Stimulated activated CD4-positive, alpha-beta T cell treated with anti-CD3 and anti-CD28 coated beads, Interleukin-15, amount 100 ng/mL, for 24 hours (primary cell): ENCODE data around the gene CLIC1.

Experiments used
- DNase-seq: peaks from one replicate; pipeline ENCODE4 v3.0.0-alpha.2; 2020

Gene CLIC1

DNA sequence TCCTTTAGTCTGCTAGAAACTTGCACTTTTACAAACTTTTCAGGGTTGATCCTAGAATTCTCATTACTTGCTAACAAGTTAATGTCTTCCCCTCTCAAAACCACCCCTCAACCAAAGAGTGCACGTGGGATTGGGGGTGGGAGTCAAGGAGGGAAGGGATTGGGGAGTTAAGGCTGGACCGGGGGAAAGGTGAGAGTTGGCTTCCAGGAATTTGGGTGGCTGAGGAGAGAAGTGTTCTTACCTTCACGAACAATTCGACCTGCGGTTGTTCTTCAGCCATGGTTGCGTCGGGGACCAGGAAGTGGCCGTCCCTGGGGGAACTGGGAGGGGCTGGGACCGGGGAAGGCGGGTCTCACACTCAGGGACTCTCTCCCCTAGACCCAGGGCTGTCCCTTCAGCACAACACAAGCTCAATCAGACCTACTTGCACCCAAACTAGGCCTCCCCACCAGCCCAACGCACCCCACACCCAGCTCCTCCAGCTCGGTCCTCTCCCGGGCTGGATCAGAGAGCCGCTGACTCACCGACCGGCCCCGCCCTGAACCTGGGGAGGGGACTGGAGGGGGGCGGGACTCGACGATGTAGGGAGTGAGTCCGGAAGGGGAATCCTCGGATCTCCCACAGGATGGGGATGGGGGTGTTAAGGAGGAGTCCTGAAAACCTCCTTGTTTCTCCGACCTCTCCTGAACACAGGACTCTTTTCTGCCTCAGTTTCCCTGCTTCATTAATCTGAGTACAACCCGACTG lies at the start of gene CLIC1:
CLIC1 (minus strand) TSS at position 510 of the 747 bp plus-strand sequence; CDS start at position 280, 230 bp downstream.
- DNase-seq: peak; percentile 91

DNA sequence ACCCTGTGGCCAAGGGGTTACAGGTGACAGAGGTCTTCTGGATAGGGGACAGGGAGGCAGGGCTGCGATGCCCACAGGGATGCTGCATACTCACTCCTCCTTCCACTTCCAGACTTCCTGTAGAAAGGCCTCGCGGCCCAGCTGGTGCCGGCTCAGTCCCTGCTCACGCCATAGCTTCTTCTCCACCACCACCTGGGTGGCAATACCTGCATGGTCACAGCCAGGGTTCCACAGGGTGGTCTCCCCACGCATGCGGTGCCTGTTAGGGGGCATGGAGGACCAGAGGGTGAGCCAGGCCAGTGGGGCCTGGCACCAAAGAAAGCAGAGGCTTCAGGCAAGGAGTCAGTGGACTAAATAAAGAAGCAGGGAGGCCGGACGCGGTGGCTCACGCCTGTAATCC lies 49.1 kb upstream of the CLIC1 start:
- DNase-seq: no peak

- DNase-seq: no peak
These were observed 48.0 kb upstream of the CLIC1 start for GRCh38 chr6:31784098-31784925.

DNA sequence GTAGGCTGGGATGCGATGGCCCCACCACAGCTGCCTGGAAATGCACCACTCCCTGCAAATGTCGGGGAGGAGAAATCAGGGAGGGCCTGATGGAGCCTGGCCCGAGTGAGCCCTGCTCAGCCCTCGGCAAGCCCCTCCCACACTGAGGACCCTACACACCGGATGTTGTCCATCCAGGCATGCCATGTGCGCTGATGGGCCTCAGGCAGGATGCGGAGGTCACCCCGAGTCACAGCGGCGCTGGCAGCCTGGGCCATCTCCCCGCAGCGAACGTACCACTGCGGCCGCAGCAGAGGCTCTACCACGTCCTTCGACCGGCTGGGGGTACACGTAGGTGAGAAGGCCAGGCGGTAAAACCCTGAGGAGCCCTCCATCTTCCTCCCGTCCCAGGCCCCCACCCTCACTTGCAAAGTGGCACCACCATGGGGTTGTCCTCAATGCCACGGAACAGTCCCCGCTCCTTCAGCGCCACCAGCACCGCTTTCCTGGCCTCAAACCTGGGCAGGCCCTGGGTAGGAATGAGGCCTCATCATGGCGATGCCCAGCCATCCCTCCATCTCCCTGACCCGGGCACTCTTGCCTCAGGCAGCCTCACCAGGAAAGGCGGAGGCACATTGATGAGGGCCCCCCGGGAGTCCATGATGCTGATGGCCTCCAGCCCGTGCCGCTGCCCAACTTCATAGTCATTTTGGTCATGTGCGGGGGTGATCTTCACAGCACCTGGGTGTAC lies 46.0 kb upstream of the CLIC1 start:
- DNase-seq: no peak

GRCh38 chr6:31781244-31782125 lies 45.2 kb upstream of the CLIC1 start:
- no peak for DNase-seq

DNA sequence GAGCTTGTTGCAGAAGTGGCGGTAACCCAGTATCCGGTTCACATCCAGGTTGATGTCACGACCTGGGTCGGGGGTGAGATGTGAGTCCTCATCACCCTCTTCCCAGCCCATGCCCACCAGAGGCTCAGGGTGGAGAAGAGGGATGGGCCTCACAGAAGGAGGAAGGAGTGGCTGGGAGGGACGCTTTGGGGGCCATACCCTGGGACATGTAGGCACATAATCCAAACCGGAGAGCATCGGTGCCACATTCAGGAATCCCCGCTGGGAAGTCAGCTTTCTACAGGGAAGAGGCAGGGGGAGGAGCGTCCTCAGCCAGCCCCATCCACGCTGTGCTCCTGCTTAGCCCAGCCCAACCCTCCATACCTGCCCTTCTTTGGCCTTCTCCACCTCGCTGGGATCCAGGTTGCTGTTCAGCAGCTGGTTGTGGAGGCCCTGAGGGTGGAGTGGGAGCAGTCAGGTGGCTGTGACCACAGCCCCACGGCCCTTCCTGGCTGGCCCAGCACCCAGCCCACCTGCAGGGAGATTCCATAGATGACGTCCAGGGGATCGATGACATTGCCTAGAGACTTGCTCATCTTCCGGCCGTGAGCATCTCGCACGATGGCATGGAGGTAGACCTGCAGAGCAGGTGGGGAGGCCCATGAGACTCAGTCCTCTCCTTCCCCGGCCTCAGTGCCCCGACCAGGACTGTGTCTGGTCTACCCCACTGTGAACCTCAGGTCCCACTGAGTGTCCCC lies 44.3 kb upstream of the CLIC1 start:
- no peak for DNase-seq

- no peak for DNase-seq
These were observed 43.6 kb upstream of the CLIC1 start for GRCh38 chr6:31779908-31780307.

GRCh38 chr6:31778999-31779885 lies 42.9 kb upstream of the CLIC1 start:
- no peak for DNase-seq

DNA sequence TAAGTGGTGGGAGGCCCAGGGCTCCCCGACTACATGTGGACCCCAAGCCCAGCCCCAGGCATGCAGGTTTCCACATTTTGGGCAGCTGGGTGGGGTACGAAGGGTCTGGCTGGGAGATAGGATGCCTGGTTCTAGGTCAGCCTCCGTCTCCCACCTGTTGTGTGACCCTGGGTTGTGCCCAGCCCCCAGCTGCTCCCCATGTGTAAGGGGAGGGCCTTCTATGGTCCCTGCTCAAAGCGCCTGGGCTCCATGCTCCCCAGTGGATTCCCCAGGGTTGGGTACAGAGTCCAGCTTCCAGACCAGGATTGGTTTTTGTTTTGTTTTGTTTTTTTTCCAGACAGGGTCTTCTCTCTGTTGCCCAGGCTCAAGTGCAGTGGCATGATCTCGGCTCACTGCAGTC lies 41.9 kb upstream of the CLIC1 start:
- DNase-seq: no peak

- no peak for DNase-seq
These were observed 41.3 kb upstream of the CLIC1 start for GRCh38 chr6:31777667-31778050.

DNA sequence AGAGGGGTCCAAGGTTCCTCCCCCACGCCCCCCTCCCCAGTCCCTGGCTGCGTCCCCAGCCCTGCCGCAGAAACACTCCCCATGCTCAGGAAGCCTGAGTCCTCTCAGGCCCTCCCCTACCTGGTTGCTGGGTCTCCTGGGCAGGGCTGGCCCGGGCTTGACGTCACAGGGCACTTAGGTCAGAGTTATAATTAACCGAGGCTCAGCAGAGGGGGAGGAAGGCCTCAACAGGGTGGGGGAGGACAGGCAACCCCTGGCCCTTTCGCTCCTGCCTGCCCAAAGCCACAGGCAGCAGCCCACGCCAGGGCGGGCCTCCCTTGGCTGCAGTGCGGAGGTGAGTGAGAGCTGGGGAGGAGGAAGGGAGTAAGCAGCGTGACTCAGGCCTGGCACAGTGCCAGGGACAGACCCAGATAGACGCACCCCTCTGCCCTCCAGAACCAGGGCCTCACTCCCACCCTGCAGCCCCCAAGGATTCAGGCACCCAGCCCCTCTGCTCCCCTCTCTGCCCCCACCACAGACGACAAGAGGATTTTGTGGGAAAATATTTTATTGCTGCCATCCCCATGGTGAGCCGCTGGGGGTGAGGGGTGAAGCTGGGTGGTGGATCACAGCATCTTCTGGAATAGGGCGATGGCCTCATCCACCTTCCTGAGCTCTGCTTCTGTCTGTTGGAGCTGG lies 40.8 kb upstream of the CLIC1 start, which contains the start of gene VWA7:
VWA7 (minus strand) TSS at position 340 of the 678 bp plus-strand sequence. CDS start 549 bp downstream, outside the sequence.
- DNase-seq: peak; percentile 87

DNA sequence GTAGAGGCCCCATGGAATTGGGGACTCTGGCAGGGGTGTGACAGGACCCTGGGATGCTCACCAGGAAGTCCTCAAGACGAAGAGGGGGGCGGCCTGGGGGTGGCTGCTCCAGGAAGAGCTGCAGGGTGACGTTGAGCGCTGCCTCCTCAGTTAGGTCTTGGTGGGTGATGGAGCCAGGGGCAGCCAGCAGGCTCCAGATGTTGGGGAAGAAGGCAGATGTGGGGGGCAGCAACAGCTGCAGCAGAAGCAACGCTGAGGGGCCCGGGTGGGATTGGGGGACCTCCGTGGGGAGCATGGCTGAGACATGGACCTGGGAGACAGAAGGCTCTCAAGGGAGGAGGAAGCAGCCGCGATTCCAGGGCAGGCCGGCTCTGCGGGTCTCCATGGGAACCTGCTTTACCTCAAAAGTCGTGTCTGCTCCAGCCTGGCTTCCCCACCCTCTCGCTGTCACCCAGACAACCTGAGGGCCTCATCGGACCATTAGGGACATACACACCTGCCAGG lies 40.2 kb upstream of the CLIC1 start:
- no peak for DNase-seq

DNA sequence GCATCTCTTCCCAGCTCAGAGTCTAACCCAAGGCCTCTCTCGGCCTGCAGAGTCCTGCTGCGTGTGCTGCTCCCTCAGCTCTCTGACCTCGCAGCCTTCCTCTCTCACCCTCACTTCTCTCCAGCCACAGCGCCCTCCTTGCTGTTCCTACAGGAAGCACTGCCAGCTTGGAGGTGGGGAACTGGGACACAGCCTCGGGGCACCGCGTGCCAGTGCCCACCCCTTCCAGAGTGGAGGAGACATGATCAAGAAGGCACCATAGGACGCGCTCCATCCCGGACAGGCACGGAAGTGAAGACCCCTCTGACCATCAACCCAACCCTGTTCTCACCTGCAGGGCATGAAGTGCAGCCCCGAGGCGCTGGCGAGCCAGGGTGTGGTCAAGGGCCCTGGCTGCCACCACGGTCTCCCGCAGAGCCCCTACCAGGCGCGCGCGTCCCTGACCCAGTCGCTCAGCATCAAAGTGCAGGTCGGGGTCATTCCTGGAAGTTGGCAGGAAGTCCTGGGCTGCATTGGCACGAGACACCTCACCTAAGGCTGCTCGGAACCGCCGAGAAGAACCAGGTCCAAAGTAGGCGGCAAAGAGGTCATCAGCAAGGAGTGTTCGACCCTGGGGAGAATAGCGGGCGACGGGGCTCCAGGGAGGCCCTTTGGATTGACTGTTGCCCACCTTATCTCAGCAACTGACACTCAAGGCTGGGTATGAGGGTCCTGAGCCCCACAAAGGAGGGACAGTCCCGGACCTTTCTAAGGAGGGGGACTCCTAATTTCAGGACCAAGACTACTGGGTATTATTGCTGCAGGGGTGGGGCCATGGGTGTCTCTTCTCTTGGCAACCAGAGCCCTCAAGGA lies 39.5 kb upstream of the CLIC1 start:
- no peak for DNase-seq

- DNase-seq: no peak
These were observed 38.9 kb upstream of the CLIC1 start for GRCh38 chr6:31775184-31775583.

- peak; percentile 38 for DNase-seq
These were observed 35.6 kb upstream of the CLIC1 start for GRCh38 chr6:31771992-31772358.

- DNase-seq: no peak
These were observed 34.5 kb upstream of the CLIC1 start for GRCh38 chr6:31770860-31771259.

DNA sequence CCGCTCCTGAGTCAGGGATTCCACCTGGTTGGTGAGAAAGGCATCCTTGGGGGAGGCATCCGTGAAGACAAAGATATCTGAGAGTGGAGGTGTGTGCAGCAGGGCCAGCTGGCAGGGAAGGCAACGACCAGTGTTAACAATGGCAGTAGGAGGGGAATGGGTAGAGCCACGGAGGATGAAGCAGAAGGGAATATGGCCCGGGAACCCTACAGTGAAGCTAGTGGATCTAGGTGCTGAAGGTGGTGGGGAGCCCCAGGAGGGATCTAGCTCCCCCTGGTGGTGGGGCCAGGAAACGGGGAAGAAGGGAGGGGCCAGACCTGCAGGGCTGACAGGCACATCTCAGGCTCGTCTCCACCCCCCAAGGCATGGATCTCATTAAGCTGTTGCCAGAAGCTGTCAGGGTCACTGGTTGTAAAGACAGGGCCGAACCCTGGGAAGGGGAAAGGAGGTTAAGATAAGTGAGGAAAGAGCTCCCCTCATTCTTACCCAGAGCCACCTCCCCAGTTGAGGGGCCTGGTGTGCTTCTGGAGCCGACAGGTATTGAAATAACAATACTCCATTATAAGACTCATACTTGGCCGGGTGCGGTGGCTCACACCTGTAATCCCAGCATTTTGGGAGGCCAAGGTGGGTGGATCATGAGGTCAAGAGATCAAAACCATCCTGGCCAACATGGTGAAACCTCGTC lies 33.5 kb upstream of the CLIC1 start:
- DNase-seq: peak; percentile 85
